GM20431 (cell line): ENCODE results near the gene NAALADL1.

Experiments
- in situ Hi-C: fragments of 300-500 bp; cut with MseI, MboI; formaldehyde crosslinking; loops from one replicate; pipeline ENCODE4 v1.15.0; 2020; ENCODE audit warnings: low sequenced_read_pairs; ENCODE audit not compliant: unreplicated experiment

NAALADL1 gene

GRCh38 chr11:65058419-65059054 lies at the start of gene NAALADL1:
Gene NAALADL1 (minus strand): TSS chr11:65058553. CDS start chr11:65058521, 32 bp downstream.
- in situ Hi-C loops = no loop called here

GRCh38 chr11:65107751-65108468 lies 49.6 kb upstream of the NAALADL1 start:
- in situ Hi-C loops = no loop called here

- in situ Hi-C loops = no loop called here
Observed at GRCh38 chr11:65107078-65107477, 48.7 kb upstream of the NAALADL1 start.

DNA sequence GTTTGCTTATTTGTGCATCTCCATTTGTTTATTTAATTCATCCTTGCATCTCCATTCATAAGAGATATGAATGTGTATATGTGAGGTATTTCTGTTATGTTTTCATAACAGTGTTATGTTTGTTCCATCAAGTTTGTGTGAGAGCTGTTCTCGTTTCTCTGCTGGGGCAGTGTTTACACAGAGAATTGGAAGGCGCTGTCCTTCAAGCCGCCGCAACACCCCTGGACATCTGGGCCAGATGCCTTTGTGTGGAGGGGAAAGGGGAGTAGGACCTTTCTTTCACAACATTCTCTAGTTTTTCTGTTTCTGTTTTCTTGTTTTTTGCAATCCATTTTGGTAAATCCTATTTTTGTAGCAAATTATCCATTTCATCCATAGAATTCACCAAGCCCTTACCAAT lies 46.3 kb upstream of the NAALADL1 start:
- in situ Hi-C loops = no loop called here

DNA sequence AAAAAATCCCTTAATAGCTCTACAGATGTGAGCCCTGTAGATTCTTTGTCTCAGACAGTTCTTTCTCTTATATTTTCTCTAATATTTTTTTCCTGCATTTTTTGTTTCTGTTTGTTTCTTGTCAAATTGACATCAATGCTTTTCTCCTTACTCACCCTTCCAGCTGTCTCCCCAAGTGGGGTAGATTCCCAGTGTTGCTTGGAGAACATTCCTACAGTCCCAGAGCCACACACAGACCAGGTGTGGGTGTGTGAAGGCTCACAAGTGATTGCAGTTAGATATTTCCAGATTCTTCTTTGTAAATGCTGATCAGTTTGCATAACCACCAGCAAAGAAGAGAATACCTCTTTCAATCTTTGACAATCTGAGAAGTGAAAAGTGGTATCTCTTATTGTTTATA lies 45.1 kb upstream of the NAALADL1 start:
- in situ Hi-C loops = no loop called here

- in situ Hi-C loops = no loop called here
Observed at GRCh38 chr11:65102142-65103095, 44.1 kb upstream of the NAALADL1 start.

DNA sequence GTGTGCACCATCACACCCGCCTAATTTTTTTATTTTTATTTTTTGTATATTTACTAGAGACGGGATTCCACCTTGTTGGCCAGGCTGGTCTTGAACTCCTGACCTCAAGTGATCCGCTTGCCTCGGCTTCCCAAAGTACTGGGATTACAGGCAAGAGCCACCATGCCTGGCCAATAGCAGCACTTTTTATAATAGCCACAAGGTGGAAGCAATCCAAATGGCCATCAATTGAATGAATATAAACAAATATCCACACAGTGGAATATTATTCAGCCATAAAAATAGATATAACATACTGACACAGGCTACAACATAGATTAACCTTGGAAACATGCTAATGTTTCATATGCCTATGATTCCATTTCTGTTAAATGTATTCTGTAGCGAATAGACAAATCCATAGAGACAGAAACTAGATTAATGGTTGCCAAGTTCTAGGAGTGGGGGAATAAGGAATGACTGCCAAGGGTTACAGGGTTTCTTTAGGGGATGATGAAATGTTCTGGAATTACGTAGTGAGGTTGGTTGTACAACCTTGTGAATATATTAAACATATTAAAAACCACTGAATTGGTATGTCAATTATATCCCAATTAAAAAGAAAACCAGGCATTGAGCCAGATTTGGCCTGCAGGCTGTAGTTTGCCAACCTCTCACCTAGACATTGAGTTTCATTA lies 42.5 kb upstream of the NAALADL1 start:
- in situ Hi-C loops = no loop called here

- in situ Hi-C loops = no loop called here
Observed at GRCh38 chr11:65096926-65097325, 38.6 kb upstream of the NAALADL1 start.

DNA sequence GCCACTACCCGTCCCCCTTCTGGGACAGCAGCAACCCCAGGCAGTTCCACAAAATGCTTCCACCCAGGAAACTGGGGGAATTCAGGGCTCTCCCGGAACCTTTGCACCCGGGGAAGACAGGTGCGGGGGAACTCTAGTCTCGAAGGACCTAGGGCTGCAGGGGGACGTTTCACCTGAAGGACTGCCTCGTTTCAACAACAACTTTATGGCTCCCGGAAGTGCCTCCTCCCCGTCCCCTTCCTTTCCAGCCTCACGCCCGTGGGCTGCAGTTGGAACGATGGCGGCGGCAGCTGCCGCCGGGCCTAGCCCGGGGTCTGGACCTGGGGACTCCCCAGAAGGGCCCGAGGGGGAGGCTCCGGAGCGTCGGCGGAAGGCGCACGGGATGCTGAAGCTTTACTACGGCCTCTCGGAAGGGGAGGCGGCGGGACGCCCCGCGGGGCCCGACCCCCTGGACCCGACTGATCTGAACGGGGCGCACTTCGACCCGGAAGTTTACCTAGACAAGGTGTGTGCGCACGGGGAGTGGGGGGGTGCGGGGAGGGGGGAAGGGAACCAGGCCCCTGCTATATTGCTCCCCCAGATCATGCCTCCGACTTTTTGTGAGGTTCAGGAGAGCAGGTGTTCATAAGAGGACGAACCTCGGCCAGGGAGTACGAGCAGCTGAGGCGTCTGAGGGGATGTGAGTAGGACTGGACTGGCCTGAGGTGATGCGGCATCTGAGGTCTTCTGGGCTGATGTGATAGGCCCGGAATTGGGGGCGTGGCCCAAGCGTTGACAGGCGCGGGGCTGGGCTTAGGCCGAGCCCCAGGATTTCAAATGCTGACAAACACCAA lies 37.8 kb upstream of the NAALADL1 start, which contains the start of gene VPS51:
Gene VPS51 (plus strand): TSS at position 241 of the 833 bp plus-strand sequence. CDS start 37 bp downstream, at position 278.
- in situ Hi-C loops = no loop called here

- in situ Hi-C loops = no loop called here
Observed at GRCh38 chr11:65095427-65095826, 37.1 kb upstream of the NAALADL1 start.

GRCh38 chr11:65090628-65091027 lies 32.3 kb upstream of the NAALADL1 start:
- in situ Hi-C loops = no loop called here

- in situ Hi-C loops = no loop called here
Observed at GRCh38 chr11:65089621-65090020, 31.3 kb upstream of the NAALADL1 start.

DNA sequence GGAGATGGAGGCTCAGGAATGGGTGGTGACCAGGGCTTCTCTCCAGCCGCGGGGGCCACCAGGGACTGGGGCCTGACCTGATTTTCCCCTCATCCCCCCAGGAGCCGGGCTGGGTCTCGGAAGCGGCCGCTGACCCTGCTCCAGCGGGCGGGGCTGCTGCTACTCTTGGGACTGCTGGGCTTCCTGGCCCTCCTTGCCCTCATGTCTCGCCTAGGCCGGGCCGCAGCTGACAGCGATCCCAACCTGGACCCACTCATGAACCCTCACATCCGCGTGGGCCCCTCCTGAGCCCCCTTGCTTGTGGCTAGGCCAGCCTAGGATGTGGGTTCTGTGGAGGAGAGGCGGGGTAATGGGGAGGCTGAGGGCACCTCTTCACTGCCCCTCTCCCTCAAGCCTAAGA lies 29.5 kb upstream of the NAALADL1 start:
- in situ Hi-C loops = no loop called here

GRCh38 chr11:65087216-65087615 lies 28.9 kb upstream of the NAALADL1 start:
- in situ Hi-C loops = no loop called here

- in situ Hi-C loops = no loop called here
Observed at GRCh38 chr11:65086809-65087208, 28.5 kb upstream of the NAALADL1 start.

DNA sequence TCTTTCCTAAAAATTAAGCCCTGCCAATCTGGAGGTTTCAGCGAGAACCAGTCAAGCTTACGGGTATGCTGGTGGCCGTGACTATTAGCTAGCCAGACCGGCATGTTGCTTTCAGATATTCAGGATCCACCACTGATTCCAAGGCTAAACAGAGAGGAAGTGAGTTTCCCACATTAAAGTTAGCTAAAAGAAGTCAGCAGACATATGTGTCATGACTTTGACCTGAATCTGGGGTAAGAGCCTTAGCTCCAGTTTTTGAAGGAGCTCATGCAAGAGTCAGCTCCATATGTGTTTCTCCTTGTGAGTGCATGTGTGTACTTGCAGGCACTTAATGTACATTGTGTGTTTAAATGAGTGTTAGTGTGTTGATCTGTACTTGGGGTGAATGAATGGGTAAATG lies 27.1 kb upstream of the NAALADL1 start:
- in situ Hi-C loops = no loop called here

DNA sequence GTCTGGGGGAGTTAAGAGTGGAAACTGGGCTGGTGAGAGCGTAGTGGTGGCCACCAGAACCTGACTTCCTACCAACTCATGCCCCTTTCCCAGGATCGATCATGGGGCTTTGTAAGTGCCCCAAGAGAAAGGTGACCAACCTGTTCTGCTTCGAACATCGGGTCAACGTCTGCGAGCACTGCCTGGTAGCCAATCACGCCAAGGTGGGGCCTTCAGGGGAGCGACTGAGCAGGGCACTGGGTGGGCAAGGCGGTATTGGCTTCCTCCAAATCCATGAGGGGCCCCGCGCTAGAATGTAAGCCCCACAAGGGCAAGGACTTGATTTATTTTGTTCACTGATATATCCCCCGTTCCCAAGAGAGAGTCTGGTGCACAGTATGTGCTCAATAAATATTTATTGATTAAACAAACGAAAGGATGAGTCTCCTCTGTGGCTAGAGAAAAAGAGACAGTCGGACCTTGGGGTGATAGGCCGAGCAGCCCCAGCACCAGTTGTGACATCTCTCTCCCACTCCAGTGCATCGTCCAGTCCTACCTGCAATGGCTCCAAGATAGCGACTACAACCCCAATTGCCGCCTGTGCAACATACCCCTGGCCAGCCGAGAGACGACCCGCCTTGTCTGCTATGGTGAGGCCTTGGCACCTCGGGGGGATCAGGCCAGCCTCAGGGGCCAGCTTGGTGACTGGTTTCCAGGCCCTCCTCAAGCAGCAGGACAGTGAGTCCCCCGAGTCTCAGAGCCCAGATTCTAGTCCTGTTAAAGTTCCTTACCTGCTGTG lies 26.4 kb upstream of the NAALADL1 start:
- in situ Hi-C loops = no loop called here

GRCh38 chr11:65083834-65084597 lies 25.7 kb upstream of the NAALADL1 start, which contains the start of the genes CDCA5 and ZFPL1:
Gene CDCA5 (minus strand): TSS chr11:65084040. CDS start chr11:65083978, 62 bp downstream.
Gene ZFPL1 (plus strand): TSS chr11:65084222. CDS start chr11:65084699, 477 bp downstream.
- in situ Hi-C loops = no loop called here
